Adrenal gland (tissue), 12 donors: Measurements from ENCODE around the gene ANO2. TPM values are rescaled to one million over a fixed set of nuclear protein-coding genes. Genes with fewer than 3 reads are reported as not detected.

ENCODE experiments used
- DNase-seq, 7 donors: peaks; one replicate each; pipeline ENCODE4 v3.0.0-alpha.2; 2019 to 2020
- H3K27ac ChIP-seq, 5 donors: fragments of 200-600 bp; sonication (generic) in 4 of 5; 1 replicate in 3 of 5; 2 replicates in 2 of 5; pipeline versions ENCODE4 v1.5.1 to v1.8.0; 2016 to 2020; ENCODE audit warnings: mild to moderate bottlenecking in 1 of 5
- H3K27me3 ChIP-seq: fragments of 200-600 bp; 2 replicates; pipeline ENCODE4 v1.8.0; 2021
- H3K36me3 ChIP-seq, 2 donors: fragments of 200-600 bp; replicated peaks in 1 of 2; 1 replicate in 1 of 2; 2 replicates in 1 of 2; pipeline versions ENCODE4 v1.5.1 to v1.8.0; 2018 to 2022
- H3K4me1 ChIP-seq, 2 donors: fragments of 200-600 bp; replicated peaks in 1 of 2; 1 replicate in 1 of 2; 2 replicates in 1 of 2; pipeline versions ENCODE4 v1.5.1 to v1.8.0; 2018 to 2021
- H3K4me3 ChIP-seq, 4 donors: fragments of 200-600 bp; sonication (generic) in 3 of 4; one replicate each; pipeline ENCODE4 v1.5.1; 2016 to 2018
- H3K9me3 ChIP-seq, 3 donors: fragments of 200-600 bp; sonication (generic) in 1 of 3; replicated peaks in 1 of 3; 1 replicate in 2 of 3; 2 replicates in 1 of 3; pipeline versions ENCODE4 v1.5.1 to v1.8.0; 2016 to 2021
- CTCF ChIP-seq, 6 experiments: fragments of 450-650 bp in 4 of 6; fragments of 200-600 bp in 2 of 6; sonication (generic) in 1 of 6; IDR thresholded peaks; 1 replicate in 5 of 6; 2 replicates in 1 of 6; pipeline versions ENCODE4 v1.5.1 to v1.8.0; 2016 to 2021; ENCODE audit warnings: antibody characterized with exemption in 6 of 6, mild to moderate bottlenecking in 2 of 6, moderate library complexity in 1 of 6
- POLR2A ChIP-seq, 2 donors: fragments of 450-650 bp; IDR thresholded peaks; one replicate each; pipeline ENCODE4 v1.6.1; 2017; ENCODE audit warnings: antibody characterized with exemption in 2 of 2, mild to moderate bottlenecking in 2 of 2, moderate library complexity in 1 of 2
- WGBS, 4 donors: extraction: QIAGEN DNeasy Blood & Tissue Kit in 2 of 4; methylation state at CpG; one replicate each; pipeline versions ENCODE4 v1.1.5 to v1.1.7; 2013 to 2017; 5-methylcytosine and 5-hydroxymethylcytosine counted together
- intact Hi-C, 2 donors: fragments of 100-400 bp; cut with DNase I; formaldehyde crosslinking; loops; one replicate each; pipeline versions ENCODE4 v1.14.1 to v1.15.0; 2022 to 2023
- polyA plus RNA-seq, 3 donors: library from polyadenylated mRNA; stranded (reverse); fragments of 200-250 nt in 2 of 3; fragments of 350-450 nt in 1 of 3; fragmentation: Illumina TruSeq in 1 of 3; extraction: RNeasy Lipid Tissue Mini Kit (QIAGEN cat#74804) in 1 of 3; gene quantifications; one replicate each; pipeline ENCODE4 v1.2.3, GENCODE V29; 2013 to 2014
- total RNA-seq, 9 donors: library from RNA; depleted of rRNA in 4 of 9; stranded (reverse); fragments of >200 nt in 4 of 9; fragments of 120-200 nt in 1 of 9; fragmentation: NEBNext Ultra II Directional in 1 of 9; extraction: Animal tissue kit (Norgen Biotek cat#: 25700) in 1 of 9; gene quantifications; one replicate each; pipeline versions ENCODE4 v1.1.0 to v1.2.4, GENCODE V29; 2013 to 2023
- donor health status: healthy with polysubstance abuse.
- donor health status: Bipolar disorder and iron deficiency.
- donor health status: DM: yes; HTN: yes; CAD: no.
- donor health status: DM: no; HTN: no; CAD: no.
- donor health status: DM: no; HTN: no; CAD: no.
- donor health status: DM: yes; HTN: yes; CAD: no.

The ANO2 gene
- total and polyA plus RNA-seq, 12 donors = 0.17 to 1.8 (median 0.88) TPM; not detected in 1

GRCh38 chr12:5807090-5807414 is 138.0 kb downstream of the ANO2 start:
- intact Hi-C loops = no loop called here
- DNase-seq = no peak
- H3K27me3 ChIP-seq = no peaks in the 10 kb centered on the region

GRCh38 chr12:5806371-5807089 is 138.5 kb downstream of the ANO2 start:
- Histone ChIP-seq H3K27ac (no peak overlapping the region), H3K36me3 (no peaks in the 10 kb centered on the region), H3K27me3 (no peaks in the 10 kb centered on the region), H3K4me1 (no peaks in the 10 kb centered on the region), H3K4me3 (no peak overlapping the region), H3K9me3 (no peaks in the 10 kb centered on the region)
- no peak for DNase-seq
- intact Hi-C loops = no loop called here
- WGBS, 4 donors = 63 to 71% (median 69%) methylated on average over 9 to 10 of the region's 10 CpGs
- no peak for TF ChIP-seq POLR2A (IDR thresholded peaks at IDR 0.05)
- no peak for TF ChIP-seq CTCF (IDR thresholded peaks at IDR 0.05)

More at GRCh38 chr12:5807090-5807414, 138.0 kb downstream of the ANO2 start:
- Histone ChIP-seq H3K36me3 (no peaks in the 10 kb centered on the region), H3K4me1 (no peaks in the 10 kb centered on the region), H3K9me3 (no peaks in the 10 kb centered on the region), H3K27ac (no peak overlapping the region), H3K4me3 (no peak overlapping the region)
- WGBS, 4 donors = 79 to 81% (median 80%) methylated on average over 6 of the region's 6 CpGs
- TF ChIP-seq CTCF (IDR thresholded peaks at IDR 0.05) (no peak), POLR2A (IDR thresholded peaks at IDR 0.05) (no peak)

GRCh38 chr12:5803532-5803931 is 141.5 kb downstream of the ANO2 start:
- H3K27me3 ChIP-seq = no peaks in the 10 kb centered on the region
- no peaks in the 10 kb centered on the region for H3K4me1 ChIP-seq
- 77 to 88% (median 82%) methylated on average over 7 of the region's 7 CpGs for WGBS, 4 donors
- no peak for TF ChIP-seq POLR2A (IDR thresholded peaks at IDR 0.05)
- no peak for TF ChIP-seq CTCF (IDR thresholded peaks at IDR 0.05)
- intact Hi-C loops = no loop called here
- no peaks in the 10 kb centered on the region for H3K9me3 ChIP-seq
- no peak overlapping the region for H3K27ac ChIP-seq
- no peaks in the 10 kb centered on the region for H3K36me3 ChIP-seq
- H3K4me3 ChIP-seq = no peak overlapping the region
- DNase-seq = no peak

GRCh38 chr12:5798242-5799015 is 146.6 kb downstream of the ANO2 start:
- intact Hi-C loops = no loop called here
- DNase-seq = no peak
- WGBS, 4 donors = 89 to 92% (median 90%) methylated on average over 11 to 12 of the region's 12 CpGs
- TF ChIP-seq POLR2A (IDR thresholded peaks at IDR 0.05) (no peak), CTCF (IDR thresholded peaks at IDR 0.05) (no peak)
- Histone ChIP-seq H3K36me3 (no peaks in the 10 kb centered on the region), H3K27me3 (no peaks in the 10 kb centered on the region), H3K27ac (no peak overlapping the region), H3K9me3 (no peaks in the 10 kb centered on the region), H3K4me1 (no peaks in the 10 kb centered on the region), H3K4me3 (no peak overlapping the region)
